Fibroblast of lung (primary cell): Measurements from ENCODE around the gene MRPS31. TPM values are rescaled to one million over a fixed set of nuclear protein-coding genes. Genes with fewer than 3 reads are reported as not detected.
"Not testable (repeated sequence)": the region's sequence is repeated elsewhere in the genome, so short reads cannot be mapped to it uniquely, and the experiment has no call there.

ENCODE experiments used
- DNase-seq, 2 donors: peaks; one replicate each; pipeline versions ENCODE4 v3.0.0 to v3.0.0-alpha.2; 2010; ENCODE audit warnings: low read depth in 2 of 2
- H2AFZ ChIP-seq: 2 replicates; pipeline ENCODE4 v1.5.1; 2012; ENCODE audit warnings: low read length, control low read depth, inconsistent platforms
- H3K27ac ChIP-seq: 2 replicates; pipeline ENCODE4 v1.5.1; 2011; ENCODE audit warnings: low read length, control low read depth; ENCODE audit not compliant: insufficient read depth
- H3K27me3 ChIP-seq: 2 replicates; pipeline ENCODE4 v1.5.1; 2011; ENCODE audit warnings: mild to moderate bottlenecking, low read length; ENCODE audit not compliant: control insufficient read depth, insufficient read depth
- H3K36me3 ChIP-seq: 2 replicates; pipeline ENCODE4 v1.5.1; 2011; ENCODE audit warnings: low read length; ENCODE audit not compliant: control insufficient read depth, insufficient read depth
- H3K4me1 ChIP-seq: 2 replicates; pipeline ENCODE4 v1.5.1; 2011; ENCODE audit warnings: low read length; ENCODE audit not compliant: control insufficient read depth, insufficient read depth; ENCODE audit errors: extremely low read depth
- H3K4me2 ChIP-seq: 2 replicates; pipeline ENCODE4 v1.5.1; 2011; ENCODE audit warnings: low read length, control low read depth; ENCODE audit not compliant: insufficient read depth; ENCODE audit errors: extremely low read depth
- H3K4me3 ChIP-seq, 4 experiments: fragments of 200-600 bp in 1 of 4; sonication (generic) in 1 of 4; replicated peaks in 1 of 4; 2 replicates each; pipeline ENCODE4 v1.5.1; 2011 to 2016; ENCODE audit warnings: low read length in 4 of 4, low read depth in 3 of 4, mild to moderate bottlenecking in 3 of 4, control low read depth in 2 of 4, inconsistent platforms in 1 of 4, mixed read lengths in 1 of 4; ENCODE audit not compliant: insufficient read depth in 1 of 4; ENCODE audit errors: control extremely low read depth in 1 of 4
- H3K79me2 ChIP-seq: 2 replicates; pipeline ENCODE4 v1.5.1; 2012; ENCODE audit warnings: mild to moderate bottlenecking, low read length, inconsistent platforms; ENCODE audit not compliant: control insufficient read depth, insufficient read depth
- H3K9ac ChIP-seq: 2 replicates; pipeline ENCODE4 v1.5.1; 2011; ENCODE audit warnings: mild to moderate bottlenecking, low read length, control low read depth; ENCODE audit not compliant: insufficient read depth
- H3K9me3 ChIP-seq: 2 replicates; pipeline ENCODE4 v1.5.1; 2012; ENCODE audit warnings: low read depth, low read length; ENCODE audit not compliant: control insufficient read depth, insufficient read depth
- H4K20me1 ChIP-seq: 2 replicates; pipeline ENCODE4 v1.5.1; 2011; ENCODE audit warnings: low read length; ENCODE audit not compliant: control insufficient read depth, insufficient read depth; ENCODE audit errors: extremely low read depth
- CTCF ChIP-seq, 2 donors: IDR thresholded peaks in 1 of 2; conservative IDR thresholded peaks in 1 of 2; 1 replicate in 1 of 2; 2 replicates in 1 of 2; pipeline ENCODE4 v1.5.1; 2011 to 2012; ENCODE audit warnings: low read length in 2 of 2, control low read depth in 1 of 2, inconsistent platforms in 1 of 2, low read depth in 1 of 2, mild to moderate bottlenecking in 1 of 2
- EZH2 ChIP-seq: IDR thresholded peaks from 2 replicates; pipeline ENCODE4 v1.5.1; 2012; ENCODE audit warnings: low read length, control low read depth, mild to moderate bottlenecking; ENCODE audit errors: missing control alignments
- polyA plus RNA-seq, 2 donors: library from polyadenylated mRNA; depleted of rRNA in 1 of 2; stranded (reverse) in 1 of 2; unstranded in 1 of 2; fragments of >200 nt; gene quantifications; 2 replicates each; pipeline ENCODE4 v1.2.1, GENCODE V29; 2011 to 2012; ENCODE audit warnings: missing spikeins in 1 of 2
- total RNA-seq: library from RNA; depleted of rRNA; stranded (reverse); fragments of >200 nt; gene quantifications from 2 replicates; pipeline ENCODE4 v1.2.1, GENCODE V29; 2014

MRPS31 gene
- total and polyA plus RNA-seq, 2 donors (not counting 1 experiment from before 2014, with no cell fraction given), result 14.2 to 16.0 TPM

GRCh38 chr13:40728595-40728994 lies 42.4 kb downstream of the MRPS31 start:
- Histone ChIP-seq H3K36me3 (no peaks in the 10 kb centered on the region), H3K4me1 (no peaks in the 10 kb centered on the region), H3K27ac (no peak overlapping the region), H3K4me3 (no peak overlapping the region), H4K20me1 (no peaks in the 10 kb centered on the region), H3K27me3 (no peaks in the 10 kb centered on the region), H3K9ac (no peak overlapping the region), H3K79me2 (no peaks in the 10 kb centered on the region), H2AFZ (no peak overlapping the region), H3K4me2 (no peak overlapping the region), H3K9me3 (no peaks in the 10 kb centered on the region)
- TF ChIP-seq EZH2, result no peak
- TF ChIP-seq CTCF (conservative IDR thresholded peaks at IDR 0.05 in 1 of 2, IDR thresholded peaks at IDR 0.05 in 1 of 2; ENCODE audit: low read depth in 1 of 2, low read length in 2 of 2), result no peak
- DNase-seq, result no peak

- not testable (repeated sequence) for H3K4me3 ChIP-seq, H3K4me1 ChIP-seq, H3K9me3 ChIP-seq, DNase-seq, H4K20me1 ChIP-seq, H2AFZ ChIP-seq, H3K9ac ChIP-seq, H3K27ac ChIP-seq, H3K36me3 ChIP-seq, H3K27me3 ChIP-seq, H3K79me2 ChIP-seq, H3K4me2 ChIP-seq
Observed at GRCh38 chr13:40714433-40714832, 56.6 kb downstream of the MRPS31 start.

GRCh38 chr13:40706439-40706838 lies 64.6 kb downstream of the MRPS31 start:
- no peaks in the 10 kb centered on the region for H3K27me3 ChIP-seq
- H3K9ac ChIP-seq, result no peak overlapping the region
- no peaks in the 10 kb centered on the region for H3K36me3 ChIP-seq
- H3K4me3 ChIP-seq, result no peak overlapping the region
- no peak overlapping the region for H3K27ac ChIP-seq
- H3K4me1 ChIP-seq, result no peaks in the 10 kb centered on the region
- no peak for TF ChIP-seq EZH2
- TF ChIP-seq CTCF (conservative IDR thresholded peaks at IDR 0.05 in 1 of 2, IDR thresholded peaks at IDR 0.05 in 1 of 2; ENCODE audit: low read depth in 1 of 2, low read length in 2 of 2), result no peak
- H2AFZ ChIP-seq, result no peak overlapping the region
- no peak for DNase-seq
- H4K20me1 ChIP-seq, result no peaks in the 10 kb centered on the region
- H3K79me2 ChIP-seq, result no peaks in the 10 kb centered on the region
- no peaks in the 10 kb centered on the region for H3K9me3 ChIP-seq
- no peak overlapping the region for H3K4me2 ChIP-seq
